Articular chondrocyte of knee joint (primary cell): ENCODE measurements around the gene GRM1. TPM values are rescaled to one million over a fixed set of nuclear protein-coding genes. Genes with fewer than 3 reads are reported as not detected.

Source experiments
- small RNA-seq: library from RNA; depleted of rRNA; stranded (forward); fragments of <200 nt; gene quantifications from one replicate; pipeline ENCODE3, GENCODE V24; 2012
- total RNA-seq: library from RNA; depleted of rRNA; stranded (reverse); fragments of >200 nt; gene quantifications from 2 replicates; pipeline ENCODE4 v1.2.3, GENCODE V29; 2012

GRM1 gene
- total RNA-seq, result 0.22 and 0.26 TPM in 2 replicates

DNA sequence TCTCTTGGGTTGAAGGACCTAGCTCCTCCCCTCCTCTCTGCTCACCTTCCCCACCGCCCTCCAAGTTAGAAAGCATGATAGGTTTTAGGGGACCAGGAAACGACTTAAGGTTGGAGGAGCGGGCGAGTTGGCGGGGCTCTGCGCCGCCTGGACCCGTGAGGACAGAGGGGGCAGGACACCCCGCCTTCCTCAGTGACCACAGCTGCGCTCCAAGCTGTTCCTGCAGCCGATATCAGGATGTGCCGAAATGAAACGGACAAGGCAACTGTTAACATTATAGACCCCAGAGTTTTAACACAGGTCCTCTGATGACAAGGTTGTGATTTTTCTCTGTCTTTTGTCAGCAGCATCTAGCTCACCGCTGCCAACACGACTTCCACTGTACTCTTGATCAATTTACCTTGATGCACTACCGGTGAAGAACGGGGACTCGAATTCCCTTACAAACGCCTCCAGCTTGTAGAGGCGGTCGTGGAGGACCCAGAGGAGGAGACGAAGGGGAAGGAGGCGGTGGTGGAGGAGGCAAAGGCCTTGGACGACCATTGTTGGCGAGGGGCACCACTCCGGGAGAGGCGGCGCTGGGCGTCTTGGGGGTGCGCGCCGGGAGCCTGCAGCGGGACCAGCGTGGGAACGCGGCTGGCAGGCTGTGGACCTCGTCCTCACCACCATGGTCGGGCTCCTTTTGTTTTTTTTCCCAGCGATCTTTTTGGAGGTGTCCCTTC is at the start of gene GRM1:
TSS of gene GRM1 (plus strand) at position 212 of the 722 bp plus-strand sequence. CDS start at position 668, 456 bp downstream.

Small RNA genes lying within 50 kb of the gene (small RNA-seq; reads per million reads assigned to genes)
- gene RNA5SP222, result not detected

Other genes with a start within 250 kb of the GRM1 start
- gene FBXO30, start 214.3 kb upstream of the GRM1 start, total RNA-seq, result 17.5 and 19.8 TPM in 2 replicates
- 31.9 and 37.2 TPM in 2 replicates for gene SHPRH, start 64.7 kb upstream of the GRM1 start, total RNA-seq